ENCODE measurements around the gene IL25.

GRCh38 chr14:23416801-23417200 is 44.2 kb downstream of the IL25 start:
- no peak for TF ChIP-seq POLR2A (IDR thresholded peaks at IDR 0.05)
- no peak for TF ChIP-seq CTCF (IDR thresholded peaks at IDR 0.05)
